Mesenchymal stem cell (in vitro differentiated cells and primary cell): ENCODE measurements around the gene TRAF3.

Source experiments
- DNase-seq: peaks from one replicate; pipeline ENCODE4 v3.0.0-alpha.2; 2013
- H2AFZ ChIP-seq: one replicate; pipeline ENCODE4 v1.6.1; 2013; ENCODE audit warnings: low read depth, mild to moderate bottlenecking, control low read depth, inconsistent platforms, low read length, moderate library complexity
- H2AK5ac ChIP-seq: 2 replicates; pipeline ENCODE4 v1.6.1; 2013; ENCODE audit warnings: low read length, moderate library complexity, mild to moderate bottlenecking, inconsistent platforms; ENCODE audit not compliant: severe bottlenecking
- H2BK120ac ChIP-seq: one replicate; pipeline ENCODE4 v1.6.1; 2013; ENCODE audit warnings: low read depth, mild to moderate bottlenecking, inconsistent platforms, low read length, moderate library complexity
- H2BK12ac ChIP-seq, 2 experiments: one replicate each; pipeline ENCODE4 v1.6.1; 2013; ENCODE audit warnings: inconsistent platforms in 2 of 2, low read length in 2 of 2, mild to moderate bottlenecking in 2 of 2, moderate library complexity in 2 of 2, control low read depth in 1 of 2
- H2BK15ac ChIP-seq: one replicate; pipeline ENCODE4 v1.6.1; 2013; ENCODE audit warnings: mild to moderate bottlenecking, low read depth, inconsistent platforms; ENCODE audit not compliant: poor library complexity, severe bottlenecking
- H2BK5ac ChIP-seq: 2 replicates; pipeline ENCODE4 v1.6.1; 2013; ENCODE audit warnings: low read depth, mild to moderate bottlenecking, low read length, control low read depth, inconsistent platforms; ENCODE audit not compliant: poor library complexity, severe bottlenecking
- H3K14ac ChIP-seq, 2 experiments: one replicate each; pipeline ENCODE4 v1.6.1; 2013; ENCODE audit warnings: inconsistent platforms in 2 of 2, low read length in 2 of 2, control low read depth in 1 of 2, mild to moderate bottlenecking in 1 of 2, moderate library complexity in 1 of 2
- H3K18ac ChIP-seq, 2 experiments: one replicate each; pipeline ENCODE4 v1.6.1; 2013; ENCODE audit warnings: inconsistent platforms in 2 of 2, low read length in 2 of 2, control low read depth in 1 of 2, low read depth in 1 of 2, mild to moderate bottlenecking in 1 of 2
- H3K23ac ChIP-seq, 2 experiments: one replicate each; pipeline ENCODE4 v1.6.1; 2013; ENCODE audit warnings: inconsistent platforms in 2 of 2, low read length in 2 of 2, mild to moderate bottlenecking in 2 of 2, moderate library complexity in 2 of 2, control low read depth in 1 of 2
- H3K27ac ChIP-seq: 2 replicates; pipeline ENCODE4 v1.5.1; 2013; ENCODE audit warnings: mild to moderate bottlenecking, moderate library complexity, low read length, control low read depth, inconsistent platforms; ENCODE audit not compliant: poor library complexity, severe bottlenecking
- H3K27me3 ChIP-seq, 2 experiments: 2 replicates each; pipeline versions ENCODE4 v1.6.1 to v1.7.0; 2013; ENCODE audit warnings: low read length in 2 of 2, mild to moderate bottlenecking in 2 of 2, moderate library complexity in 2 of 2, control low read depth in 1 of 2, inconsistent platforms in 1 of 2; ENCODE audit not compliant: control insufficient read depth in 1 of 2, insufficient read depth in 1 of 2
- H3K36me3 ChIP-seq, 2 experiments: 2 replicates each; pipeline versions ENCODE4 v1.6.1 to v1.7.0; 2013; ENCODE audit warnings: low read length in 2 of 2, control low read depth in 1 of 2, inconsistent platforms in 1 of 2, low read depth in 1 of 2, mild to moderate bottlenecking in 1 of 2; ENCODE audit not compliant: insufficient read depth in 2 of 2, control insufficient read depth in 1 of 2
- H3K4ac ChIP-seq, 2 experiments: one replicate each; pipeline ENCODE4 v1.6.1; 2013; ENCODE audit warnings: inconsistent platforms in 2 of 2, low read length in 2 of 2, mild to moderate bottlenecking in 2 of 2, moderate library complexity in 2 of 2, control low read depth in 1 of 2, low read depth in 1 of 2
- H3K4me1 ChIP-seq: 2 replicates; pipeline ENCODE4 v1.6.1; 2013; ENCODE audit warnings: low read depth, low read length, control low read depth; ENCODE audit not compliant: control insufficient read depth, insufficient read depth
- H3K4me2 ChIP-seq: 2 replicates; pipeline ENCODE4 v1.6.1; 2013; ENCODE audit warnings: low read length, mild to moderate bottlenecking, inconsistent platforms; ENCODE audit not compliant: poor library complexity, severe bottlenecking
- H3K4me3 ChIP-seq, 2 experiments: 2 replicates each; pipeline versions ENCODE4 v1.5.1 to v1.7.0; 2013; ENCODE audit warnings: low read length in 2 of 2, mild to moderate bottlenecking in 2 of 2, control low read depth in 1 of 2, low read depth in 1 of 2; ENCODE audit not compliant: insufficient read depth in 1 of 2
- H3K79me1 ChIP-seq: replicated peaks from 2 replicates; pipeline ENCODE4 v1.6.1; 2013; ENCODE audit warnings: mild to moderate bottlenecking, control low read depth, low read length, inconsistent platforms; ENCODE audit not compliant: poor library complexity, severe bottlenecking
- H3K9ac ChIP-seq: 2 replicates; pipeline ENCODE4 v1.7.0; 2013; ENCODE audit warnings: mild to moderate bottlenecking, low read length, moderate library complexity
- H3K9me3 ChIP-seq: 2 replicates; pipeline ENCODE4 v1.7.0; 2013; ENCODE audit warnings: mild to moderate bottlenecking, low read length; ENCODE audit not compliant: control insufficient read depth
- H4K8ac ChIP-seq: one replicate; pipeline ENCODE4 v1.6.1; 2013; ENCODE audit warnings: inconsistent platforms, mild to moderate bottlenecking, low read length, moderate library complexity
- H4K91ac ChIP-seq: one replicate; pipeline ENCODE4 v1.6.1; 2013; ENCODE audit warnings: mild to moderate bottlenecking, low read length, inconsistent platforms
- WGBS: methylation state at CpG from one replicate; pipeline ENCODE4 v1.1.7; 2013; ENCODE audit warnings: mixed read lengths; 5-methylcytosine and 5-hydroxymethylcytosine counted together

The TRAF3 gene

GRCh38 chr14:102947321-102948103 is 170.3 kb downstream of the TRAF3 start:
- Histone ChIP-seq H3K79me1 (peaks cover 22% of the 10 kb centered on the region), H2AFZ (no peak overlapping the region), H2BK12ac (no peak overlapping the region), H3K4me1 (peaks cover 25% of the 10 kb centered on the region), H4K8ac (no peak overlapping the region), H3K9me3 (no peaks in the 10 kb centered on the region), H3K4me2 (no peak overlapping the region), H3K36me3 (peaks cover 85 to 89% of the 10 kb centered on the region in 2 experiments), H2BK120ac (no peak overlapping the region), H3K9ac (no peak overlapping the region), H3K27ac (no peak overlapping the region), H3K14ac (no peak overlapping the region), H3K18ac (no peak overlapping the region), H2BK5ac (no peak overlapping the region), H3K23ac (no peak overlapping the region), H3K4me3 (no peak overlapping the region), H2AK5ac (no peak overlapping the region), H4K91ac (no peak overlapping the region), H2BK15ac (no peak overlapping the region), H3K27me3 (no peaks in the 10 kb centered on the region), H3K4ac (no peak overlapping the region)
- WGBS = 97% methylated on average over 26 of the region's 27 CpGs
- no peak for DNase-seq

GRCh38 chr14:102948698-102949061 is 171.4 kb downstream of the TRAF3 start:
- H2BK12ac ChIP-seq = no peak overlapping the region
- H3K14ac ChIP-seq = no peak overlapping the region
- no peak overlapping the region for H2BK5ac ChIP-seq
- H3K4me2 ChIP-seq = no peak overlapping the region
- peaks cover 28% of the 10 kb centered on the region for H3K4me1 ChIP-seq
- H3K79me1 ChIP-seq = peaks cover 22% of the 10 kb centered on the region
- H3K9ac ChIP-seq = no peak overlapping the region
- H3K27me3 ChIP-seq = no peaks in the 10 kb centered on the region
- no peak overlapping the region for H3K4me3 ChIP-seq
- no peaks in the 10 kb centered on the region for H3K9me3 ChIP-seq
- no peak overlapping the region for H2BK15ac ChIP-seq
- no peak overlapping the region for H4K91ac ChIP-seq
- H3K4ac ChIP-seq = no peak overlapping the region
- H2AK5ac ChIP-seq = no peak overlapping the region
- H2BK120ac ChIP-seq = no peak overlapping the region
- H3K23ac ChIP-seq = no peak overlapping the region
- WGBS = 86% methylated on average over 8 of the region's 9 CpGs
- no peak for DNase-seq
- H4K8ac ChIP-seq = peak overlapping the region; percentile 19
- H2AFZ ChIP-seq = no peak overlapping the region
- no peak overlapping the region for H3K18ac ChIP-seq
- peaks cover 86 to 92% of the 10 kb centered on the region in 2 experiments for H3K36me3 ChIP-seq
- no peak overlapping the region for H3K27ac ChIP-seq

GRCh38 chr14:102949062-102949800 is 172.0 kb downstream of the TRAF3 start:
- H2BK120ac ChIP-seq = no peak overlapping the region
- H2BK5ac ChIP-seq = no peak overlapping the region
- H3K27me3 ChIP-seq = no peaks in the 10 kb centered on the region
- no peak overlapping the region for H4K91ac ChIP-seq
- H4K8ac ChIP-seq = peak overlapping the region; percentile 19
- no peak overlapping the region for H2AFZ ChIP-seq
- DNase-seq = peak; percentile 62
- H3K36me3 ChIP-seq = peaks cover 85 to 92% of the 10 kb centered on the region in 2 experiments
- no peak overlapping the region for H3K27ac ChIP-seq
- no peak overlapping the region for H2AK5ac ChIP-seq
- no peaks in the 10 kb centered on the region for H3K9me3 ChIP-seq
- no peak overlapping the region for H2BK15ac ChIP-seq
- no peak overlapping the region for H3K4ac ChIP-seq
- H3K4me3 ChIP-seq = no peak overlapping the region
- no peak overlapping the region for H3K14ac ChIP-seq
- no peak overlapping the region for H3K23ac ChIP-seq
- peaks cover 28% of the 10 kb centered on the region for H3K4me1 ChIP-seq
- no peak overlapping the region for H3K4me2 ChIP-seq
- WGBS = 85% methylated on average over 28 of the region's 28 CpGs
- peaks cover 21% of the 10 kb centered on the region for H3K79me1 ChIP-seq
- H3K18ac ChIP-seq = no peak overlapping the region
- H3K9ac ChIP-seq = no peak overlapping the region
- no peak overlapping the region for H2BK12ac ChIP-seq

GRCh38 chr14:102949801-102950451 is 172.7 kb downstream of the TRAF3 start:
- H3K4me2 ChIP-seq = no peak overlapping the region
- no peak overlapping the region for H2BK15ac ChIP-seq
- peaks cover 28% of the 10 kb centered on the region for H3K4me1 ChIP-seq
- no peak overlapping the region for H2BK12ac ChIP-seq
- no peak overlapping the region for H3K4me3 ChIP-seq
- H4K91ac ChIP-seq = no peak overlapping the region
- H3K4ac ChIP-seq = no peak overlapping the region
- 95% methylated on average over 23 of the region's 23 CpGs for WGBS
- H3K36me3 ChIP-seq = peaks cover 85 to 92% of the 10 kb centered on the region in 2 experiments
- no peak overlapping the region for H3K23ac ChIP-seq
- no peak for DNase-seq
- no peak overlapping the region for H2AFZ ChIP-seq
- H4K8ac ChIP-seq = no peak overlapping the region
- H3K27ac ChIP-seq = no peak overlapping the region
- H3K9me3 ChIP-seq = no peaks in the 10 kb centered on the region
- H2BK120ac ChIP-seq = no peak overlapping the region
- no peak overlapping the region for H2BK5ac ChIP-seq
- no peak overlapping the region for H3K9ac ChIP-seq
- no peak overlapping the region for H3K14ac ChIP-seq
- H3K18ac ChIP-seq = no peak overlapping the region
- H3K79me1 ChIP-seq = peaks cover 23% of the 10 kb centered on the region
- H3K27me3 ChIP-seq = no peaks in the 10 kb centered on the region
- H2AK5ac ChIP-seq = no peak overlapping the region
